HEK293T (cell line): ENCODE data around the gene MYO7A.

ENCODE experiments used
- BHLHE40 ChIP-seq: fragments of 450-650 bp; IDR thresholded peaks from 2 replicates; pipeline ENCODE4 v1.6.1; 2016; ENCODE audit warnings: mild to moderate bottlenecking, moderate library complexity, borderline replicate concordance
- ZNF384 ChIP-seq: fragments of 450-650 bp; IDR thresholded peaks from 2 replicates; pipeline ENCODE4 v1.6.1; 2016

DNA sequence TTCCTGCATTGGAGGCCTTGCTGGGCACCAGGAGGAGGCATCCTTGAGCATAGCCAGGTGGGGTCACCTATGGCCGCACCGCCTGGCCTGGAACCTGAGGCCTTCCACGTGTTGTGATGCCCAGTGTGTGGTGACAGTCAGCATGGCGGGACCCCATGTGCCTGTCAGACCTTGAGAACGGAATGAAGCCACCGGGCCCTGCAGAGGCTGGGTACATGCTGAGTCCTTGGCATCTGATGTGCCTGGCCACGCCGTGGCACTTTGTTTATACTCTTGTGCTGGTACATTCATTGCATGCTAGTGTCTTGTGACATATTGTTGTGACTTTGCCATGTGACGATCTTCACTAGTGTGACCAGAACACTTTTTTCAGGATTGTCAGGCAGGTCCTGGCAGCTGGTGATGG lies 8.5 kb upstream of the MYO7A start:
- no peak for TF ChIP-seq BHLHE40
- TF ChIP-seq ZNF384: no peak
